Measurements from ENCODE around the gene DCAF5. TPM values are rescaled to one million over a fixed set of nuclear protein-coding genes. Genes with fewer than 3 reads are reported as not detected.

Gene DCAF5
- 17.0 TPM in 2 replicates for total RNA-seq

GRCh38 chr14:69152902-69153151 is at the start of gene DCAF5:
Gene DCAF5, minus strand, starts transcription at chr14:69153119. Its CDS starts 141 bp downstream, at chr14:69152978.

GRCh38 chr14:69191340-69192111 is 38.6 kb upstream of the DCAF5 start, which contains the start of gene EXD2:
Gene EXD2, plus strand, starts transcription at chr14:69191498. Its CDS starts 17,973 bp downstream, at chr14:69209471.

Other genes with a start within 250 kb of the DCAF5 start
- gene ACTN1, start 173.8 kb downstream of the DCAF5 start, total RNA-seq, result 449 and 543 TPM in 2 replicates
- gene EXD2, start 38.4 kb upstream of the DCAF5 start, total RNA-seq, result 22.3 and 25.9 TPM in 2 replicates
- gene GALNT16, start 107.0 kb upstream of the DCAF5 start, total RNA-seq, result not detected in 2 replicates
- gene ERH, start 245.2 kb upstream of the DCAF5 start, total RNA-seq, result 141 and 190 TPM in 2 replicates
- gene SLC39A9, start 245.6 kb upstream of the DCAF5 start, total RNA-seq, result 88.2 and 89.7 TPM in 2 replicates